OCI-LY7 (cell line): ENCODE results near the gene MORN5. TPM values are rescaled to one million over a fixed set of nuclear protein-coding genes. Genes with fewer than 3 reads are reported as not detected.

Experiments used
- BruUV-seq: library from RNA; stranded (reverse); fragments of 400-500 nt; replicated peaks from 2 replicates; lab custom pipeline; 2021; lab: Mats Ljungman, UMichigan
- CTCF ChIA-PET: fragments of 300-600 bp; sonication (Branson Sonifier 250); formaldehyde crosslinking; loops from one replicate; lab custom pipeline; 2022; ENCODE audit warnings: antibody characterized with exemption; ENCODE audit not compliant: unreplicated experiment; lab: Charles Lee
- POLR2A ChIA-PET: fragments of 300-600 bp; sonication (Branson Sonifier 250); formaldehyde crosslinking; loops from one replicate; lab custom pipeline; 2022; ENCODE audit warnings: antibody characterized with exemption; lab: Charles Lee
- DNase-seq: peaks from one replicate; pipeline ENCODE4 v3.0.0-alpha.2; 2015; ENCODE audit warnings: low spot score
- H2AFZ ChIP-seq: fragments of 200-600 bp; sonication (generic), shearing (Covaris generic); 2 replicates; pipeline ENCODE4 v1.6.1; 2014; ENCODE audit warnings: mild to moderate bottlenecking, antibody characterized with exemption, low read length, moderate library complexity
- H3K27ac ChIP-seq: fragments of 200-600 bp; sonication (generic); 2 replicates; pipeline ENCODE4 v1.5.1; 2014; ENCODE audit warnings: mixed run types, low read depth, mild to moderate bottlenecking, moderate library complexity, low read length, inconsistent platforms; ENCODE audit not compliant: poor library complexity, severe bottlenecking
- H3K36me3 ChIP-seq: fragments of 200-600 bp; sonication (generic); 2 replicates; pipeline ENCODE4 v1.6.1; 2014; ENCODE audit warnings: mild to moderate bottlenecking, antibody characterized with exemption, low read length, moderate library complexity, mixed read lengths; ENCODE audit not compliant: insufficient read depth
- H3K4me1 ChIP-seq: fragments of 200-600 bp; sonication (generic); 2 replicates; pipeline ENCODE4 v1.5.1; 2014; ENCODE audit warnings: mild to moderate bottlenecking, low read length; ENCODE audit not compliant: insufficient read depth, poor library complexity, severe bottlenecking
- H3K4me2 ChIP-seq: fragments of 200-600 bp; sonication (generic); 2 replicates; pipeline ENCODE4 v1.6.1; 2014; ENCODE audit warnings: mild to moderate bottlenecking, low read length
- H3K4me3 ChIP-seq: fragments of 200-600 bp; sonication (generic); 2 replicates; pipeline ENCODE4 v1.5.1; 2014; ENCODE audit warnings: mild to moderate bottlenecking, low read depth, low read length; ENCODE audit not compliant: poor library complexity, severe bottlenecking
- H3K79me2 ChIP-seq: fragments of 200-600 bp; sonication (generic); 2 replicates; pipeline ENCODE4 v1.6.1; 2016; ENCODE audit warnings: low read depth, mild to moderate bottlenecking, low read length, moderate library complexity, mixed read lengths; ENCODE audit not compliant: insufficient read depth
- H3K9me2 ChIP-seq: fragments of 200-600 bp; sonication (generic); 2 replicates; pipeline ENCODE4 v1.6.1; 2016; ENCODE audit warnings: mild to moderate bottlenecking, low read length, mixed read lengths; ENCODE audit not compliant: insufficient read depth
- H3K9me3 ChIP-seq: fragments of 200-600 bp; sonication (generic); 2 replicates; pipeline ENCODE4 v1.6.1; 2014; ENCODE audit warnings: mild to moderate bottlenecking, mixed run types, low read length, mixed read lengths
- H4K20me1 ChIP-seq: fragments of 200-600 bp; sonication (generic); 2 replicates; pipeline ENCODE4 v1.6.1; 2014; ENCODE audit warnings: mild to moderate bottlenecking, antibody characterized with exemption, low read length, moderate library complexity, mixed read lengths; ENCODE audit not compliant: insufficient read depth
- EZH2phosphoT487 ChIP-seq: fragments of 200-600 bp; sonication (generic); IDR thresholded peaks from 2 replicates; pipeline ENCODE4 v1.6.1; 2018; ENCODE audit warnings: low read depth, borderline replicate concordance, mild to moderate bottlenecking, mixed run types, antibody characterized with exemption, low read length, moderate library complexity, mixed read lengths
- intact Hi-C: fragments of 100-400 bp; cut with micrococcal nuclease; formaldehyde crosslinking; loops from one replicate; pipeline ENCODE4 v1.10.0; 2022; ENCODE audit not compliant: unreplicated experiment
- total RNA-seq, 2 experiments: library from RNA; depleted of rRNA in 1 of 2; stranded (reverse); fragments of >200 nt in 1 of 2; shearing (Covaris generic) in 1 of 2; gene quantifications; 2 replicates each; pipeline ENCODE4 v1.2.3, GENCODE V29; 2014 to 2022
- TF ChIP-seq, protein P1 (sequence below): fragments of 200-600 bp; sonication (generic); conservative IDR thresholded peaks from 2 replicates; pipeline ENCODE4 v1.5.1; 2014; ENCODE audit warnings: mild to moderate bottlenecking, antibody characterized with exemption, low read length, moderate library complexity, mixed read lengths

Gene MORN5
- total RNA-seq, 2 experiments from 2014 or later = not detected

DNA sequence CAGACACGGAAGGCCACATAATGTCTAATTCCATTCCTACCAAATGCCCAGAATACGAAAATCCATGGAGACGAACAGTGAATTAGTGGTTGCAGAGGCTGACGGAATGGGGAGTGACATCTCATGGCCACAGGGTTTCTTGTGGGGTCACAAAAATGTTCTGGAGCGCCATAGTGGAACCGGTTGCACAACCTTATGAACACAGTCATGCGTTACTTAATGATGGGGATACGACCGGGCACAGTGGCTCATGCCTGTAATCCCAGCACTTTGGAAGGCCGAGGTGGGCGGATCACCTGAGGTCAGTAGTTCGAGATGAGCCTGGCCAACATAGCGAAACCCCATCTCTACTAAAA lies 40.6 kb upstream of the MORN5 start:
- TF ChIP-seq, protein P1, sequence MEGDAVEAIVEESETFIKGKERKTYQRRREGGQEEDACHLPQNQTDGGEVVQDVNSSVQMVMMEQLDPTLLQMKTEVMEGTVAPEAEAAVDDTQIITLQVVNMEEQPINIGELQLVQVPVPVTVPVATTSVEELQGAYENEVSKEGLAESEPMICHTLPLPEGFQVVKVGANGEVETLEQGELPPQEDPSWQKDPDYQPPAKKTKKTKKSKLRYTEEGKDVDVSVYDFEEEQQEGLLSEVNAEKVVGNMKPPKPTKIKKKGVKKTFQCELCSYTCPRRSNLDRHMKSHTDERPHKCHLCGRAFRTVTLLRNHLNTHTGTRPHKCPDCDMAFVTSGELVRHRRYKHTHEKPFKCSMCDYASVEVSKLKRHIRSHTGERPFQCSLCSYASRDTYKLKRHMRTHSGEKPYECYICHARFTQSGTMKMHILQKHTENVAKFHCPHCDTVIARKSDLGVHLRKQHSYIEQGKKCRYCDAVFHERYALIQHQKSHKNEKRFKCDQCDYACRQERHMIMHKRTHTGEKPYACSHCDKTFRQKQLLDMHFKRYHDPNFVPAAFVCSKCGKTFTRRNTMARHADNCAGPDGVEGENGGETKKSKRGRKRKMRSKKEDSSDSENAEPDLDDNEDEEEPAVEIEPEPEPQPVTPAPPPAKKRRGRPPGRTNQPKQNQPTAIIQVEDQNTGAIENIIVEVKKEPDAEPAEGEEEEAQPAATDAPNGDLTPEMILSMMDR = no peak
- no peak for TF ChIP-seq EZH2phosphoT487
- DNase-seq = no peak
- POLR2A ChIA-PET = interaction anchor here (0.7 kb wide), 1 partner anchor 483 kb away, joined by 3 read pairs; no protein-coding TSS in a partner anchor

DNA sequence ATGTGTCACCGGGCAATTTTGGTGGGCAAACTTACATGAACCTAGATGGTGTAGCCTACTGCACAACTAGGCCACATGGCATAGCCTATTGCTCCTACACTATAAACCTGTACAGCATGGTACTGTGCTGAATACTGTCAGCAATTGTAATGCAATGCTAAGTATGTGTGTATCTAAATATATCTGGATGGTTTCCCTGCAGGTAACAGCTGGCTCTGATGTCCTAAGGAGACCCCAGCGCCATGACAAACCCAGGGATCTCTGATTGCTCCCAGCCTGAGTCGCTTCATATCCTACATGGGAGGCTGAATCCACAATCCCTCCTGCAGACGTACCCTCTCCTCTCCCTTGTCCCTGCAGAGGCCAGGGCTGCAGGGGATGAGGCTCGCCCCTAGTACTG lies 40.0 kb upstream of the MORN5 start:
- POLR2A ChIA-PET = no interaction called here
- TF ChIP-seq, protein P1 = no peak
- no peak for TF ChIP-seq EZH2phosphoT487
- Histone ChIP-seq H3K9me2 (no peaks in the 10 kb centered on the region), H3K4me1 (peaks cover 5% of the 10 kb centered on the region), H3K4me3 (no peak overlapping the region), H3K9me3 (no peaks in the 10 kb centered on the region), H2AFZ (no peak overlapping the region), H3K27ac (no peak overlapping the region), H3K4me2 (no peak overlapping the region), H3K36me3 (no peaks in the 10 kb centered on the region), H3K79me2 (no peaks in the 10 kb centered on the region), H4K20me1 (no peaks in the 10 kb centered on the region)
- intact Hi-C loops = loop anchor here (5.0 kb wide), 1 partner anchor 333 kb away; no protein-coding TSS in a partner anchor
- CTCF ChIA-PET = no interaction called here
- BruUV-seq = no TSS peak
- DNase-seq = no peak

More for the DNA sequence above, 40.6 kb upstream of the MORN5 start:
- no peaks in the 10 kb centered on the region for H4K20me1 ChIP-seq
- no peak overlapping the region for H3K4me3 ChIP-seq
- CTCF ChIA-PET = interaction anchor here (0.8 kb wide), 1 partner anchor 20 kb away, joined by 3 read pairs; no protein-coding TSS in a partner anchor
- intact Hi-C loops = no loop called here
- H2AFZ ChIP-seq = no peak overlapping the region
- peaks cover 5% of the 10 kb centered on the region for H3K4me1 ChIP-seq
- no peak overlapping the region for H3K27ac ChIP-seq
- BruUV-seq = no TSS peak
- no peaks in the 10 kb centered on the region for H3K36me3 ChIP-seq
- H3K4me2 ChIP-seq = no peak overlapping the region
- no peaks in the 10 kb centered on the region for H3K79me2 ChIP-seq
- H3K9me2 ChIP-seq = no peaks in the 10 kb centered on the region
- no peaks in the 10 kb centered on the region for H3K9me3 ChIP-seq

DNA sequence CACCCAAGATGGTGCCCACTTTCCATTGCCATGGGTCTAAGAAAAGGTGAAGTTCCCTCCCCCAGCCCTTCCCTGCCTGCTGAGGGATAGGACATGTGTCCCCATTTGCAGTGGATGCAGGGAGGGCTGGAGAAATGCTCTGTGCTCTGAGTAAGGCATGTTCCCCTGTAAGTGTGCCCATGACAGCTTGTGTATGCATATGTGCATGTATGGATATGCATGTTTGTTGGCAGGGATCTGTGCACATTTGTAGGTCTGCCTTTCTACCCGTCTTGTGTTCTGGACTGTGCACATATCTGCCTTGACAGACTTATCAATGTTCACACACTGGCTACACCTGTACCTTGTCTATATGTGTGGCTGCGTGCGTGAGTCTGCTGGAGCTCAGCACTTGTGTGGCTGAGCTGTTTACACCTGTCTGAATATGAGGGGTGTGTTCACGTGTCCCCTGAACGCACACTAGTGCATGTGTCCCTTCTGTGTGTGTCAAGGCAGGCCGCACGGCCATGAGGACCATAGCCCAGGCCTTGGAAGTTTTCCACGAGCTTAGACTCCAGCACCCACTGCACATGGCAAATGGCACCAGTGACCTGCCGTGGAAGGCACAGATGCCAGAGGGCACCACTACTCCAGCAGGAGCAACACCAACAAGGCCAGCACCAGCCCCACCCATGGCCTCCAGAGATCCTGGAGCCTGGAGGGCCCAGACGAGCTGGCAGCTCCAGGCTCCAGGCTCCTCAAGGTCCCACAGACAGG lies 39.2 kb upstream of the MORN5 start:
- Histone ChIP-seq H3K9me3 (no peaks in the 10 kb centered on the region), H4K20me1 (no peaks in the 10 kb centered on the region), H3K36me3 (no peaks in the 10 kb centered on the region), H3K27ac (no peak overlapping the region), H3K4me2 (no peak overlapping the region), H3K4me1 (peaks cover 5% of the 10 kb centered on the region), H2AFZ (no peak overlapping the region), H3K4me3 (no peak overlapping the region), H3K79me2 (no peaks in the 10 kb centered on the region), H3K9me2 (no peaks in the 10 kb centered on the region)
- TF ChIP-seq EZH2phosphoT487 = no peak
- TF ChIP-seq, protein P1 = no peak
- no peak for DNase-seq
- no TSS peak for BruUV-seq
- CTCF ChIA-PET = interaction anchor here (0.6 to 1.5 kb wide), 3 partner anchors 21 to 383 kb away, joined by 3 to 5 read pairs (median 4); no protein-coding TSS in a partner anchor
- intact Hi-C loops = loop anchor here (5.0 kb wide), 1 partner anchor 332 kb away; no protein-coding TSS in a partner anchor
- POLR2A ChIA-PET = no interaction called here
